Activated CD8-positive, alpha-beta T cell treated with anti-CD3 and anti-CD28 coated beads for 36 hours (primary cell): ENCODE data around the gene LAMA4. TPM values are rescaled to one million over a fixed set of nuclear protein-coding genes. Genes with fewer than 3 reads are reported as not detected.

Source experiments
- ATAC-seq: fragments of 200-7000 bp; cut with Tn5 transposase; one replicate; pipeline ENCODE4 v1.10.0; 2021; ENCODE audit warnings: mild to moderate bottlenecking, moderate library complexity
- CTCF ChIA-PET: fragments of 350-600 bp; sonication (Branson Sonifier 250); formaldehyde crosslinking; loops from one replicate; lab custom pipeline; 2021; ENCODE audit warnings: antibody characterized with exemption; lab: Charles Lee
- POLR2A ChIA-PET: fragments of 350-600 bp; sonication (Branson Sonifier 250); formaldehyde crosslinking; loops from one replicate; lab custom pipeline; 2021; ENCODE audit warnings: antibody characterized with exemption; lab: Charles Lee
- DNase-seq: peaks from one replicate; pipeline ENCODE4 v3.0.0-alpha.2; 2020
- H3K27ac Mint-ChIP-seq: one replicate; pipeline ENCODE4 v1.8.0; 2021; ENCODE audit warnings: mild to moderate bottlenecking, mixed read lengths
- H3K27me3 Mint-ChIP-seq: one replicate; pipeline ENCODE4 v1.8.0; 2021; ENCODE audit warnings: mixed read lengths
- H3K36me3 Mint-ChIP-seq: one replicate; pipeline ENCODE4 v1.8.0; 2021; ENCODE audit warnings: low read depth, mixed read lengths
- H3K4me1 Mint-ChIP-seq: one replicate; pipeline ENCODE4 v1.8.0; 2021; ENCODE audit warnings: low read depth, mixed read lengths
- H3K4me3 Mint-ChIP-seq: one replicate; pipeline ENCODE4 v1.8.0; 2021; ENCODE audit warnings: mild to moderate bottlenecking, moderate library complexity, mixed read lengths
- H3K9me3 Mint-ChIP-seq: one replicate; pipeline ENCODE4 v1.8.0; 2021; ENCODE audit warnings: mixed read lengths
- CTCF ChIP-seq: fragments of 200-600 bp; IDR thresholded peaks from one replicate; pipeline ENCODE4 v1.8.0; 2022; ENCODE audit warnings: antibody characterized with exemption, mild to moderate bottlenecking
- intact Hi-C: fragments of 100-400 bp; cut with micrococcal nuclease; formaldehyde crosslinking; loops from one replicate; pipeline ENCODE4 v1.10.0; 2022
- total RNA-seq, 2 experiments: library from RNA; stranded (reverse); gene quantifications; one replicate each; pipeline ENCODE4 v1.2.3, GENCODE V29; 2021

The LAMA4 gene
- total RNA-seq, 2 experiments from 2014 or later: not detected

- ATAC-seq (no peak), DNase-seq (no peak)
- intact Hi-C loops: no loop called here
- no peak overlapping the region for H3K27ac Mint-ChIP-seq
- POLR2A ChIA-PET: no interaction called here
- peaks cover 5% of the 10 kb centered on the region for H3K27me3 Mint-ChIP-seq
- H3K4me3 Mint-ChIP-seq: no peak overlapping the region
- H3K36me3 Mint-ChIP-seq: no peaks in the 10 kb centered on the region
- no peak for TF ChIP-seq CTCF
- H3K4me1 Mint-ChIP-seq: peaks cover 15% of the 10 kb centered on the region
- H3K9me3 Mint-ChIP-seq: no peaks in the 10 kb centered on the region
- CTCF ChIA-PET: interaction anchor here (1.3 kb wide), 1 partner anchor 14 kb away, joined by 9 read pairs; no protein-coding TSS in a partner anchor
These were observed 104.6 kb downstream of the LAMA4 start for GRCh38 chr6:112149719-112150263.

- H3K27ac Mint-ChIP-seq: no peak overlapping the region
- ATAC-seq: no peak
- H3K4me1 Mint-ChIP-seq: peaks cover 9% of the 10 kb centered on the region
- H3K4me3 Mint-ChIP-seq: no peak overlapping the region
- peaks cover 5% of the 10 kb centered on the region for H3K27me3 Mint-ChIP-seq
- no peaks in the 10 kb centered on the region for H3K9me3 Mint-ChIP-seq
- intact Hi-C loops: no loop called here
- ChIA-PET CTCF (interaction anchor here (1.3 kb wide), 1 partner anchor 15 kb away, joined by 9 read pairs; no protein-coding TSS in a partner anchor), POLR2A (no interaction called here)
- no peaks in the 10 kb centered on the region for H3K36me3 Mint-ChIP-seq
- DNase-seq: no peak
- no peak for TF ChIP-seq CTCF
These were observed 105.1 kb downstream of the LAMA4 start for GRCh38 chr6:112149236-112149635.

- TF ChIP-seq CTCF: no peak
- H3K4me3 Mint-ChIP-seq: no peak overlapping the region
- CTCF ChIA-PET: no interaction called here
These were observed 106.3 kb downstream of the LAMA4 start for GRCh38 chr6:112148103-112148502.

GRCh38 chr6:112145080-112145573 lies 109.2 kb downstream of the LAMA4 start:
- intact Hi-C loops: no loop called here
- H3K9me3 Mint-ChIP-seq: no peaks in the 10 kb centered on the region
- ChIA-PET POLR2A (interaction anchor here (0.6 to 0.7 kb wide), 2 partner anchors 15 to 54 kb away, joined by 3 read pairs; no protein-coding TSS in a partner anchor), CTCF (interaction anchor here (1.2 to 2.6 kb wide), 2 partner anchors 18 to 22 kb away, joined by 4 to 19 read pairs; no protein-coding TSS in a partner anchor)
- H3K27me3 Mint-ChIP-seq: peaks cover 5% of the 10 kb centered on the region
- ATAC-seq: no peak
- H3K36me3 Mint-ChIP-seq: no peaks in the 10 kb centered on the region
- DNase-seq: no peak
- no peak for TF ChIP-seq CTCF
- H3K27ac Mint-ChIP-seq: no peak overlapping the region
- H3K4me3 Mint-ChIP-seq: no peak overlapping the region
- peaks cover 1% of the 10 kb centered on the region for H3K4me1 Mint-ChIP-seq

More at GRCh38 chr6:112148103-112148502, 106.3 kb downstream of the LAMA4 start:
- H3K27me3 Mint-ChIP-seq: peaks cover 5% of the 10 kb centered on the region
- H3K4me1 Mint-ChIP-seq: peaks cover 3% of the 10 kb centered on the region
- DNase-seq: no peak
- POLR2A ChIA-PET: no interaction called here
- intact Hi-C loops: no loop called here
- no peaks in the 10 kb centered on the region for H3K9me3 Mint-ChIP-seq
- ATAC-seq: no peak
- H3K27ac Mint-ChIP-seq: no peak overlapping the region
- no peaks in the 10 kb centered on the region for H3K36me3 Mint-ChIP-seq
